Karpas-422 (cell line): Measurements from ENCODE around the gene TMEM238L. TPM values are rescaled to one million over a fixed set of nuclear protein-coding genes. Genes with fewer than 3 reads are reported as not detected.

Experiments used
- DNase-seq: peaks from one replicate; pipeline ENCODE4 v3.0.0-alpha.2; 2015
- H2AFZ ChIP-seq: fragments of 200-600 bp; sonication (generic); 2 replicates; pipeline ENCODE4 v1.6.1; 2014; ENCODE audit warnings: antibody characterized with exemption, low read length, mixed read lengths
- H3K27ac ChIP-seq: fragments of 200-600 bp; sonication (generic); 2 replicates; pipeline ENCODE4 v1.5.1; 2014; ENCODE audit warnings: mild to moderate bottlenecking, low read length, moderate library complexity
- H3K27me3 ChIP-seq: fragments of 200-600 bp; sonication (generic); 2 replicates; pipeline ENCODE4 v1.6.1; 2014; ENCODE audit warnings: low read length, mixed read lengths
- H3K36me3 ChIP-seq: fragments of 200-600 bp; sonication (generic); 2 replicates; pipeline ENCODE4 v1.6.1; 2014; ENCODE audit warnings: low read length, mixed read lengths; ENCODE audit not compliant: insufficient read depth
- H3K4me1 ChIP-seq: fragments of 200-600 bp; sonication (generic); 2 replicates; pipeline ENCODE4 v1.6.1; 2014; ENCODE audit warnings: mild to moderate bottlenecking, low read length, mixed read lengths
- H3K4me2 ChIP-seq: fragments of 200-600 bp; sonication (generic); 2 replicates; pipeline ENCODE4 v1.6.1; 2014; ENCODE audit warnings: low read length, low read depth, mild to moderate bottlenecking; ENCODE audit not compliant: poor library complexity, severe bottlenecking
- H3K4me3 ChIP-seq: fragments of 200-600 bp; sonication (generic); 2 replicates; pipeline ENCODE4 v1.5.1; 2014; ENCODE audit warnings: mild to moderate bottlenecking, antibody characterized with exemption, low read length, mixed read lengths
- H3K79me2 ChIP-seq: fragments of 200-600 bp; sonication (generic); 2 replicates; pipeline ENCODE4 v1.6.1; 2014; ENCODE audit warnings: mild to moderate bottlenecking, low read length, mixed read lengths
- H3K9ac ChIP-seq: fragments of 200-600 bp; sonication (generic); 2 replicates; pipeline ENCODE4 v1.6.0; 2014; ENCODE audit warnings: low read length
- H3K9me2 ChIP-seq: fragments of 200-600 bp; sonication (generic), shearing (Covaris generic); replicated peaks from 2 replicates; pipeline ENCODE4 v1.6.0; 2014; ENCODE audit warnings: mild to moderate bottlenecking, low read length, moderate library complexity; ENCODE audit not compliant: insufficient read depth
- H3K9me3 ChIP-seq: fragments of 300-700, 200-600 bp; sonication (generic); 2 replicates; pipeline ENCODE4 v1.6.1; 2014; ENCODE audit warnings: low read length, mixed read lengths
- H4K20me1 ChIP-seq: fragments of 200-600 bp; sonication (generic); 2 replicates; pipeline ENCODE4 v1.6.1; 2014; ENCODE audit warnings: mild to moderate bottlenecking, antibody characterized with exemption, low read length, low read depth; ENCODE audit not compliant: insufficient read depth
- total RNA-seq: library from RNA; depleted of rRNA; stranded (reverse); fragments of >200 nt; shearing (Covaris generic); gene quantifications from 2 replicates; pipeline ENCODE4 v1.2.3, GENCODE V29; 2014; ENCODE audit warnings: low replicate concordance

Gene TMEM238L
- total RNA-seq, 1 experiment from 2014 or later = not detected

DNA sequence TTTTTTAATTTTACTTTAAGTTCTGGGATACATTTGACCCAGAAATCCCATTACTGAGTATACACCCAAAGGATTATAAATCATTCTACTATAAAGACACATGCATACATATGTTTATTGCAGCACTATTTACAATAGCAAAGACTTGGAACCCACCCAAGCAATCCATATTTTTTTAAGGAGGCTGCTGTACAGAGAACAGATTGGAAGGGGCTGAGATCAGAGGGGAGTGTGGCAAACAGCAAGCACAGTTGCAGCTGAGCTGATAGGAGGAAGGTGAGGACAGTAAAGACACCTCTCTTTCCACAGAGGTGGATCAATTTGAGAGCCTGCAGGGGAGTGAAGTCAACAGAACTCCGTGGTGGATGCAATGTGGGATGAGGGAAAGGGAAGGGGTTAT lies 10.2 kb upstream of the TMEM238L start:
- Histone ChIP-seq H3K9ac (no peak overlapping the region), H3K27ac (no peak overlapping the region), H3K36me3 (no peaks in the 10 kb centered on the region), H3K9me2 (no peaks in the 10 kb centered on the region), H4K20me1 (no peaks in the 10 kb centered on the region), H3K9me3 (no peaks in the 10 kb centered on the region), H3K4me1 (no peaks in the 10 kb centered on the region), H3K79me2 (no peaks in the 10 kb centered on the region), H3K4me3 (no peak overlapping the region), H3K4me2 (no peak overlapping the region), H3K27me3 (no peaks in the 10 kb centered on the region), H2AFZ (no peak overlapping the region)
- no peak for DNase-seq

DNA sequence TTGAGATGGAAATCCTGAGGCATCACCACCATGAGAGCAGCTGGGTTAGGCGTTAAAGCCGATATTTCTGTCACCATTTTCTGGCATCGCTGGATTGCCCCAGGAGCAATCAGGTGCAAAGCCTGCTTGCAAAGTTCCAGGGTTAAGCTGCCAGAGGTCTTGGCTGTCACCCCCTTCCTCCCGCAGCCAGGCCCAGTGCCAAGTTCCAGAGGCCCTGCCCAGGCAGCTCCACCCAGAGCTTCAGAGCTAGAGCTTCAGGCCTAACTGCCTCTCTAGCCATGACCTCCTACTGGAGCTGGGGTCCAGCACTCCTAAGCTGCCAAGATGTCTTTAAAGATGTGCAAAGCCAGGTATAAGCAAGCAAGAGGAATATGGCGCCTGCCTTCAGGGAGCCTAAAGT lies 8.8 kb upstream of the TMEM238L start:
- H4K20me1 ChIP-seq = no peaks in the 10 kb centered on the region
- H3K4me3 ChIP-seq = no peak overlapping the region
- no peaks in the 10 kb centered on the region for H3K9me2 ChIP-seq
- H3K9me3 ChIP-seq = no peaks in the 10 kb centered on the region
- DNase-seq = no peak
- H2AFZ ChIP-seq = no peak overlapping the region
- H3K79me2 ChIP-seq = no peaks in the 10 kb centered on the region
- no peaks in the 10 kb centered on the region for H3K4me1 ChIP-seq
- no peak overlapping the region for H3K27ac ChIP-seq
- no peaks in the 10 kb centered on the region for H3K36me3 ChIP-seq
- no peaks in the 10 kb centered on the region for H3K27me3 ChIP-seq
- no peak overlapping the region for H3K9ac ChIP-seq
- no peak overlapping the region for H3K4me2 ChIP-seq

DNA sequence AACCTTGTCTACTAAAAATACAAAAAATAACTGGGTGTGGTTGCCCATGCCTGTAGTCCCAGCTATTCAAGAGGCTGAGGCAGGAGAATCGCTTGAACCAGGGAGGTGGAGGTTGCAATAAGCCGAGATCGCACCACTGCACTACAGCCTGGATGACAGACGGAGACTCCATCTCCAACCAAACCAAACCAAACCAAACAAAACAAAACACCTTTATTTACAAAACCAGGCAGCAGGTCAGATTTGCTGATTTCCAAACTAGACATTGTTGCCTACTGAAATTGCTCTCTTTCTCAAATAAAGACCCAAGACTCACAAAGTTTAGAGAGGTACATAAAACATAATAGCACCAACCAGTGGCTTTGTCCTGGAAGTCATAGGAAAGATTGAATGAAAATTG lies 5.7 kb upstream of the TMEM238L start:
- Histone ChIP-seq H2AFZ (no peak overlapping the region), H3K4me1 (no peaks in the 10 kb centered on the region), H3K9me3 (no peaks in the 10 kb centered on the region), H4K20me1 (no peaks in the 10 kb centered on the region), H3K79me2 (no peaks in the 10 kb centered on the region), H3K9ac (no peak overlapping the region), H3K36me3 (no peaks in the 10 kb centered on the region), H3K27me3 (no peaks in the 10 kb centered on the region), H3K4me2 (no peak overlapping the region), H3K4me3 (no peak overlapping the region), H3K27ac (no peak overlapping the region), H3K9me2 (no peaks in the 10 kb centered on the region)
- no peak for DNase-seq

DNA sequence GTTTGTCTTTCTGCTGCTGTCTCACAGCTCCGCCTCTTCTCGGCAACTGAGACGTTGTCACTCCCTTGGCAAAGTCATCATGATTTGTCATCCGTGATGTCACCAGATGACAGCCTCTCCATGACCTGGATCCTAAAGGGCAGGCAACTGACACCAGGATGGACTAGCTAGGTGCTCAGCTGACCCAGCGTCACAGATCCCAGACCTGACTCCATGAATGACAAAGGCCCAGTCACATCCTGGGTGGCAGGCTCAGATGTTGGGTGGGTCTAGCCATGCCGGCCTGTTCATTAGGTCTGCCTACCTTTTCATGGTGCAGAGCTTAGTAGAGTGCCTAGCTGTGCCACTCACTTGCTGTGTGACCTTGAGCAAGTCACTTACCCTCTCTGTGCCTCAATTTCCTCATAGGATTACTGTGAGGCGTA lies 3.8 kb upstream of the TMEM238L start:
- no peaks in the 10 kb centered on the region for H3K36me3 ChIP-seq
- no peaks in the 10 kb centered on the region for H3K9me3 ChIP-seq
- no peak overlapping the region for H3K27ac ChIP-seq
- H2AFZ ChIP-seq = no peak overlapping the region
- no peaks in the 10 kb centered on the region for H3K79me2 ChIP-seq
- H3K9me2 ChIP-seq = no peaks in the 10 kb centered on the region
- H3K4me2 ChIP-seq = no peak overlapping the region
- H3K4me1 ChIP-seq = no peaks in the 10 kb centered on the region
- no peaks in the 10 kb centered on the region for H4K20me1 ChIP-seq
- H3K27me3 ChIP-seq = no peaks in the 10 kb centered on the region
- no peak overlapping the region for H3K9ac ChIP-seq
- no peak for DNase-seq
- no peak overlapping the region for H3K4me3 ChIP-seq

DNA sequence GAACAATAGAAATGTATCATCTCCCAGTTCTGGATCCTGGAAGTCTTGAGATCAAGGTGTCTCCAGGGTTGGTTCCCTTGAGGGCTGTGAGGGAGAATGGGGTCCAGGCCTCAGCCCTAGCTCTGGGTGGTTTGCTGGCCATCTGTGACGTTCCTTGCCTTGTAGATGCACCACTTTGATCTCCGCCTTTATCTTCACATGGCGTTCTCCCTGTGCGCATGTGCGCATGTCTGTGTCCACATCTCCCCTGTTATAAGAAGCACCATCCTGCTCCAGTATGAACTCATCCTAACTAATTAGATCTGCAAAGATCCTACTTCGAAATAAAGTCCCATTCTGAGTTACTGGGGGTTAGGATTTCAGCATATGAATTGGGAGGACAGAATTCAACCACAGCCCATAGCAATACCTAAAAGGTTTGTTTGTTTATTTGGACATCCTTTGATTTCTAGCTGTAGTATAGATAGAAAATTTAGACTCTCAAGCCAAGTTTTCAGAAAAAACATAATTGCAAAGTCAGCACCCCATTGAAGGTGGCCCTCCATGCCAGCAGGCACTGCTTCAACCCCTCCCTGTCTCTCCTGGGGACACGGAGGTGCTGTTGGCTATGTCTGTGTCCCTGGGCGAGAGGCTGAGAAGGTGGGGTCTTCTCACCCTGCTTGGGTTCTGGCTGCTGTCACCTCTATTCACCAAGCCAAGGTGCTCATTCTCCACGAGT lies 2.8 kb upstream of the TMEM238L start:
- Histone ChIP-seq H3K9me3 (no peaks in the 10 kb centered on the region), H4K20me1 (no peaks in the 10 kb centered on the region), H3K9me2 (no peaks in the 10 kb centered on the region), H3K79me2 (no peaks in the 10 kb centered on the region), H3K4me3 (no peak overlapping the region), H2AFZ (no peak overlapping the region), H3K9ac (no peak overlapping the region), H3K27ac (no peak overlapping the region), H3K4me2 (no peak overlapping the region), H3K36me3 (no peaks in the 10 kb centered on the region), H3K27me3 (no peaks in the 10 kb centered on the region), H3K4me1 (no peaks in the 10 kb centered on the region)
- no peak for DNase-seq

DNA sequence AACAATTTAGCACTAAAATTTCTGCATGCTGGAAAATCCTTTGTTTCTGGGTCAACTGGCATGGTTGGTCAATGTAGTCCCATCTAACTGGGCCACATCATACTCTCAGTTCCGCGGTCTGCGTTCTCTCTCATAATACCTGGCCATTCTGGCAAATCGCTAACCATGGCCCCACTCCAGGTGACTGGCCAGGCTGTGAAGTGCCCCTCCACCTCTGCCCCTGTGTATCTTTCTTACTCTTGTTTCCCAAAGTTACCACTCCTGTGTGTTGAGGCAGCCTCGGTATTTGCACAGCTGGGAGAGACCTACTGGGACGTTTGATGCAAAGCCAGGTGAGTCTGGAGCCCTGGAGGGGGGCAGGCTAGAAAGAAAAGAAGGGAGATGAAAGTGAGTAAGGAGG lies 2.0 kb upstream of the TMEM238L start:
- Histone ChIP-seq H3K4me1 (no peaks in the 10 kb centered on the region), H3K9ac (no peak overlapping the region), H2AFZ (no peak overlapping the region), H3K79me2 (no peaks in the 10 kb centered on the region), H3K4me2 (no peak overlapping the region), H3K36me3 (no peaks in the 10 kb centered on the region), H3K27ac (no peak overlapping the region), H4K20me1 (no peaks in the 10 kb centered on the region), H3K27me3 (no peaks in the 10 kb centered on the region), H3K9me2 (no peaks in the 10 kb centered on the region), H3K4me3 (no peak overlapping the region), H3K9me3 (no peaks in the 10 kb centered on the region)
- DNase-seq = no peak

DNA sequence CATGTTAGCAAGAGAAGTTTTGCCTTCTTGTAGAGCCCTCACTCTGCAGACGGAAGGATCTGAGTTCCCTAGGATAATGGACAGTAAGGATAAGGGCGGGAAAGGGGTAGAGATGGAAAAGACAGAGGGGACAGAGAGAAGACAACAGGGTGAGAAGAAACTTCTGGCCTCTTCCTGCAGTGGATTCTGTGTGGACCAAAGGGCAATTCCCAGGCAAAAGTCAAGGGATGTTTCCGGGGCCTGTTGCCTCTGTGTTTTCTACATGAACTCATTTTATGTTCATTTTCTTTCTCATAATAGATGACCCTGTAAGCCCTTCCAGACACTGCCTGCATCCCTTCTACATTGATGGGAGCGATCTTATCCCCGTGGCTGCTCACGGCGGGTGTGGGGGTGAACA lies 647 bp upstream of the TMEM238L start:
- no peaks in the 10 kb centered on the region for H3K36me3 ChIP-seq
- no peak for DNase-seq
- no peak overlapping the region for H3K27ac ChIP-seq
- no peak overlapping the region for H2AFZ ChIP-seq
- H3K27me3 ChIP-seq = no peaks in the 10 kb centered on the region
- no peaks in the 10 kb centered on the region for H3K9me3 ChIP-seq
- H3K9ac ChIP-seq = no peak overlapping the region
- no peak overlapping the region for H3K4me3 ChIP-seq
- no peak overlapping the region for H3K4me2 ChIP-seq
- H3K9me2 ChIP-seq = no peaks in the 10 kb centered on the region
- H4K20me1 ChIP-seq = no peaks in the 10 kb centered on the region
- H3K79me2 ChIP-seq = no peaks in the 10 kb centered on the region
- H3K4me1 ChIP-seq = no peaks in the 10 kb centered on the region

DNA sequence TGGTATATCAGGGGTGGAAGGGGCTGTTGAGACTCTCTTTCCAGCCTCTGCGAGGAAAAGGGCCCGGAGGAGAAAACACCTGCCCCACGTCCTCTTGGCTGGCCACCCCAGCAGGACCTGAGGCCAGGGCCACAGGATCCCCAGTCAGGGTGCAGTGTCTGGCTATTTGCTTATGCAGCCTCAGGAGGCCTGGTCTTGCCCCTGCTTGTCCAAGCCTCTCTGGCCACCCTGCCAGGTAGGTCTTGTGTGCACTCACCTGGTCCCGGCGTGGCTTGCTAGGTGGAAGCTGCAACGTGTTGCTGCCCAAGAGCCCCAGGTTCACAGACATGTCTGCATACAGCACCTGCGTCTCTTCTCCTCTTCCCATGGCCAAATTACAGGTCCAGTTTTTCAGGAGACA lies 549 bp downstream of the TMEM238L start:
- H3K27me3 ChIP-seq = no peaks in the 10 kb centered on the region
- no peaks in the 10 kb centered on the region for H3K9me3 ChIP-seq
- H3K9me2 ChIP-seq = no peaks in the 10 kb centered on the region
- no peak overlapping the region for H3K4me3 ChIP-seq
- no peaks in the 10 kb centered on the region for H4K20me1 ChIP-seq
- no peaks in the 10 kb centered on the region for H3K79me2 ChIP-seq
- H3K36me3 ChIP-seq = no peaks in the 10 kb centered on the region
- H3K4me1 ChIP-seq = no peaks in the 10 kb centered on the region
- H3K9ac ChIP-seq = no peak overlapping the region
- H3K4me2 ChIP-seq = no peak overlapping the region
- no peak overlapping the region for H2AFZ ChIP-seq
- H3K27ac ChIP-seq = no peak overlapping the region
- no peak for DNase-seq
